Activated CD4-positive, alpha-beta T cell treated with anti-CD3 and anti-CD28 coated beads, Interleukin-2, amount 10 ng/mL, durations not matched to agents 24 days and 14 days (primary cell): Measurements from ENCODE around the gene CROCC2. TPM values are rescaled to one million over a fixed set of nuclear protein-coding genes. Genes with fewer than 3 reads are reported as not detected.
"Not testable (repeated sequence)": the region's sequence is repeated elsewhere in the genome, so short reads cannot be mapped to it uniquely, and the experiment has no call there.

Experiments used
- DNase-seq: peaks from one replicate; pipeline ENCODE4 v3.0.0; 2022
- H3K27ac Mint-ChIP-seq: one replicate; pipeline ENCODE4 v1.8.0; 2022; ENCODE audit warnings: mild to moderate bottlenecking, mixed read lengths
- H3K27me3 Mint-ChIP-seq: one replicate; pipeline ENCODE4 v1.8.0; 2022; ENCODE audit warnings: mixed read lengths
- H3K36me3 Mint-ChIP-seq: one replicate; pipeline ENCODE4 v1.8.0; 2022; ENCODE audit warnings: low read depth, mild to moderate bottlenecking, mixed read lengths
- H3K4me1 Mint-ChIP-seq: one replicate; pipeline ENCODE4 v1.8.0; 2021; ENCODE audit warnings: mixed read lengths
- H3K4me3 Mint-ChIP-seq: one replicate; pipeline ENCODE4 v1.8.0; 2022; ENCODE audit warnings: mild to moderate bottlenecking, moderate library complexity, mixed read lengths
- H3K9me3 Mint-ChIP-seq: one replicate; pipeline ENCODE4 v1.8.0; 2021; ENCODE audit warnings: mixed read lengths
- intact Hi-C: fragments of 100-400 bp; cut with micrococcal nuclease; formaldehyde crosslinking; loops from one replicate; pipeline ENCODE4 v1.15.1; 2023
- total RNA-seq: library from RNA; stranded (reverse); gene quantifications from 2 replicates; pipeline ENCODE4 v1.2.3, GENCODE V29; 2022

CROCC2 gene
- total RNA-seq, 1 donor from 2014 or later = not detected

GRCh38 chr2:240967681-240968621 is 61.8 kb downstream of the CROCC2 start:
- Mint-ChIP-seq H3K9me3 (no peaks in the 10 kb centered on the region), H3K27me3 (peaks cover 4% of the 10 kb centered on the region), H3K4me3 (no peak overlapping the region), H3K27ac (no peak overlapping the region), H3K36me3 (no peaks in the 10 kb centered on the region), H3K4me1 (peaks cover 9% of the 10 kb centered on the region)
- DNase-seq = no peak
- intact Hi-C loops = no loop called here

GRCh38 chr2:240968731-240969624 is 62.8 kb downstream of the CROCC2 start:
- Mint-ChIP-seq H3K4me1 (peaks cover 12% of the 10 kb centered on the region), H3K36me3 (peaks cover 1% of the 10 kb centered on the region), H3K4me3 (no peak overlapping the region), H3K9me3 (no peaks in the 10 kb centered on the region), H3K27me3 (peaks cover 4% of the 10 kb centered on the region), H3K27ac (no peak overlapping the region)
- intact Hi-C loops = no loop called here
- no peak for DNase-seq

GRCh38 chr2:240970104-240970503 is 64.0 kb downstream of the CROCC2 start:
- intact Hi-C loops = no loop called here
- DNase-seq = no peak
- peaks cover 20% of the 10 kb centered on the region for H3K4me1 Mint-ChIP-seq
- H3K36me3 Mint-ChIP-seq = peaks cover 1% of the 10 kb centered on the region
- no peak overlapping the region for H3K4me3 Mint-ChIP-seq
- no peaks in the 10 kb centered on the region for H3K9me3 Mint-ChIP-seq
- H3K27me3 Mint-ChIP-seq = peaks cover 6% of the 10 kb centered on the region
- H3K27ac Mint-ChIP-seq = no peak overlapping the region

- H3K9me3 Mint-ChIP-seq = no peaks in the 10 kb centered on the region
- intact Hi-C loops = no loop called here
- no peak for DNase-seq
- no peak overlapping the region for H3K27ac Mint-ChIP-seq
- peaks cover 6% of the 10 kb centered on the region for H3K27me3 Mint-ChIP-seq
- no peak overlapping the region for H3K4me3 Mint-ChIP-seq
- peaks cover 23% of the 10 kb centered on the region for H3K4me1 Mint-ChIP-seq
- peaks cover 1% of the 10 kb centered on the region for H3K36me3 Mint-ChIP-seq
Observed at GRCh38 chr2:240970816-240971215, 64.7 kb downstream of the CROCC2 start.

GRCh38 chr2:240972201-240972600 is 66.1 kb downstream of the CROCC2 start:
- Mint-ChIP-seq H3K27ac (no peak overlapping the region), H3K4me1 (peaks cover 23% of the 10 kb centered on the region), H3K36me3 (peaks cover 1% of the 10 kb centered on the region), H3K9me3 (no peaks in the 10 kb centered on the region), H3K27me3 (peaks cover 6% of the 10 kb centered on the region), H3K4me3 (no peak overlapping the region)
- no peak for DNase-seq
- intact Hi-C loops = no loop called here

GRCh38 chr2:240972636-240973521 is 66.7 kb downstream of the CROCC2 start:
- Mint-ChIP-seq H3K4me3 (no peak overlapping the region), H3K9me3 (no peaks in the 10 kb centered on the region), H3K36me3 (peaks cover 1% of the 10 kb centered on the region), H3K27ac (no peak overlapping the region), H3K4me1 (peaks cover 23% of the 10 kb centered on the region), H3K27me3 (peaks cover 6% of the 10 kb centered on the region)
- DNase-seq = no peak
- intact Hi-C loops = no loop called here

- DNase-seq = peak; percentile 83
- Mint-ChIP-seq H3K36me3 (peaks cover 1% of the 10 kb centered on the region), H3K27ac (peak overlapping the region; percentile 82), H3K9me3 (no peaks in the 10 kb centered on the region), H3K4me3 (peak overlapping the region; percentile 38), H3K4me1 (peaks cover 23% of the 10 kb centered on the region), H3K27me3 (peaks cover 6% of the 10 kb centered on the region)
- intact Hi-C loops = no loop called here
Observed at GRCh38 chr2:240974771-240975572, 68.8 kb downstream of the CROCC2 start.

GRCh38 chr2:240975903-240976302 is 69.8 kb downstream of the CROCC2 start:
- H3K27ac Mint-ChIP-seq, H3K4me3 Mint-ChIP-seq, DNase-seq, H3K27me3 Mint-ChIP-seq, H3K36me3 Mint-ChIP-seq, H3K9me3 Mint-ChIP-seq, intact Hi-C loops: not testable (repeated sequence)
- H3K4me1 Mint-ChIP-seq = peaks cover 16% of the 10 kb centered on the region

GRCh38 chr2:240981280-240981679 is 75.1 kb downstream of the CROCC2 start:
- Mint-ChIP-seq H3K36me3 (no peaks in the 10 kb centered on the region), H3K4me1 (peaks cover 1% of the 10 kb centered on the region), H3K4me3 (no peak overlapping the region), H3K27ac (no peak overlapping the region), H3K9me3 (no peaks in the 10 kb centered on the region), H3K27me3 (peaks cover 15% of the 10 kb centered on the region)
- intact Hi-C loops = no loop called here
- DNase-seq = no peak

- intact Hi-C loops = no loop called here
- Mint-ChIP-seq H3K4me1 (peaks cover 1% of the 10 kb centered on the region), H3K36me3 (no peaks in the 10 kb centered on the region), H3K9me3 (no peaks in the 10 kb centered on the region), H3K27ac (no peak overlapping the region), H3K27me3 (peaks cover 15% of the 10 kb centered on the region), H3K4me3 (no peak overlapping the region)
- no peak for DNase-seq
Observed at GRCh38 chr2:240981871-240982800, 76.0 kb downstream of the CROCC2 start.

- Mint-ChIP-seq H3K36me3 (no peaks in the 10 kb centered on the region), H3K9me3 (no peaks in the 10 kb centered on the region), H3K4me3 (no peak overlapping the region), H3K4me1 (peaks cover 1% of the 10 kb centered on the region), H3K27ac (no peak overlapping the region), H3K27me3 (peaks cover 15% of the 10 kb centered on the region)
- no peak for DNase-seq
- intact Hi-C loops = no loop called here
Observed at GRCh38 chr2:240982821-240983281, 76.7 kb downstream of the CROCC2 start.
